ENCODE results near the gene COL4A3. TPM values are rescaled to one million over a fixed set of nuclear protein-coding genes. Genes with fewer than 3 reads are reported as not detected.

The COL4A3 gene
- total RNA-seq, 1 donor from 2014 or later: 1.5 TPM

DNA sequence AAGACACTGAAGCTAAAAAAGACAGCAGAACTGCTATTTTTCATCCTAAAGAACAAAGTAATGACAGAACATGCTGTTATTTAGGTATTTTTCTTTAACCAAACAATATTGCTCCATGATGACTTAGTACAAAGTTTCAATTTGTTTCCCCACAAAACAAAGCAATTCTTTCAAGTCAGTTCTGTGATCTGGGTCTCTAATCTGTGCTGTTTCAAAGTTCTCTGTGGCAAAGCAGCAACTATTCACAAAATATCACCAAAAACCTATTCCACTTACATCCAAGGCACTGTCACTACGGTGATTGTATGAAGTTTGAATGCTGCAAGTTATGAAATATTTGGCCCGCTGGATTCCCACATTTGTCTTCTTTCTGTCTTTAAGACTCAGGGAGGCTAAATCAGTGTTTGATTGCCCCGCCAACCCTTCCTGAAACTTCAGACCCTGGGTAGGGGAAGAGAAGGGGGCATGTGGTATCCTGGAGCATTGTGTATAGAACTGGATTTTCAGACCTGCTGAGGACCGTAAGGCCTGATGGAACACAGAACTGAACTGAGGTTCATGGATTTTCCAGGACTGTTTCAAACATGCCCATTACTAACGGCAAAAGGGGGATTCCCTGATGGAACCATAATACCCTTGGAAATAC, 147.6 kb downstream of the COL4A3 start:
- no peaks in the 10 kb centered on the region for H3K27me3 ChIP-seq
- H3K27ac ChIP-seq: no peak overlapping the region

GRCh38 chr2:227312579-227312978, 148.2 kb downstream of the COL4A3 start:
- H3K27me3 ChIP-seq: no peaks in the 10 kb centered on the region
- no peaks in the 10 kb centered on the region for H3K4me1 ChIP-seq
- no peak overlapping the region for H3K27ac ChIP-seq
- DNase-seq (ENCODE audit: extremely low spot score in 2 of 2): no peak
- intact Hi-C loops (cut with DNase I): no loop called here
- no peak overlapping the region for H3K4me3 ChIP-seq
- TF ChIP-seq POLR2AphosphoS5 (IDR thresholded peaks at IDR 0.05; ENCODE audit: insufficient read depth in 1 of 2, low read depth in 1 of 2) (no peak), CTCF (IDR thresholded peaks at IDR 0.05) (no peak), POLR2A (IDR thresholded peaks at IDR 0.05) (no peak)
- H3K36me3 ChIP-seq: no peaks in the 10 kb centered on the region
- H3K9me3 ChIP-seq: no peaks in the 10 kb centered on the region

More for the DNA sequence above, 147.6 kb downstream of the COL4A3 start:
- intact Hi-C loops (cut with DNase I): no loop called here
- no peak for TF ChIP-seq POLR2A (IDR thresholded peaks at IDR 0.05)
- TF ChIP-seq CTCF (IDR thresholded peaks at IDR 0.05): no peak
- TF ChIP-seq POLR2AphosphoS5 (IDR thresholded peaks at IDR 0.05; ENCODE audit: insufficient read depth in 1 of 2, low read depth in 1 of 2): no peak
- no peaks in the 10 kb centered on the region for H3K9me3 ChIP-seq
- H3K4me1 ChIP-seq: no peaks in the 10 kb centered on the region
- no peaks in the 10 kb centered on the region for H3K36me3 ChIP-seq
- DNase-seq (ENCODE audit: extremely low spot score in 2 of 2): no peak
- H3K4me3 ChIP-seq: no peak overlapping the region

- Histone ChIP-seq H3K36me3 (no peaks in the 10 kb centered on the region), H3K4me1 (no peaks in the 10 kb centered on the region), H3K27me3 (no peaks in the 10 kb centered on the region), H3K27ac (no peak overlapping the region), H3K9me3 (no peaks in the 10 kb centered on the region), H3K4me3 (no peak overlapping the region)
- no peak for DNase-seq (ENCODE audit: extremely low spot score in 2 of 2)
- intact Hi-C loops (cut with DNase I): no loop called here
- no peak for TF ChIP-seq POLR2A (IDR thresholded peaks at IDR 0.05)
- no peak for TF ChIP-seq POLR2AphosphoS5 (IDR thresholded peaks at IDR 0.05; ENCODE audit: insufficient read depth in 1 of 2, low read depth in 1 of 2)
- no peak for TF ChIP-seq CTCF (IDR thresholded peaks at IDR 0.05)
Measured at GRCh38 chr2:227313310-227313709, 148.9 kb downstream of the COL4A3 start.

- TF ChIP-seq POLR2A (IDR thresholded peaks at IDR 0.05) (no peak), POLR2AphosphoS5 (IDR thresholded peaks at IDR 0.05; ENCODE audit: insufficient read depth in 1 of 2, low read depth in 1 of 2) (no peak), CTCF (IDR thresholded peaks at IDR 0.05) (no peak)
- H3K9me3 ChIP-seq: no peaks in the 10 kb centered on the region
- no peak overlapping the region for H3K27ac ChIP-seq
- intact Hi-C loops (cut with DNase I): no loop called here
- H3K4me1 ChIP-seq: no peaks in the 10 kb centered on the region
- no peak for DNase-seq (ENCODE audit: extremely low spot score in 2 of 2)
- H3K36me3 ChIP-seq: no peaks in the 10 kb centered on the region
- H3K27me3 ChIP-seq: no peaks in the 10 kb centered on the region
- H3K4me3 ChIP-seq: no peak overlapping the region
Measured at GRCh38 chr2:227317834-227318233, 153.4 kb downstream of the COL4A3 start.

- Histone ChIP-seq H3K27ac (no peak overlapping the region), H3K9me3 (no peaks in the 10 kb centered on the region), H3K36me3 (no peaks in the 10 kb centered on the region), H3K4me1 (peaks cover 7% of the 10 kb centered on the region), H3K4me3 (no peak overlapping the region), H3K27me3 (no peaks in the 10 kb centered on the region)
- no peak for DNase-seq (ENCODE audit: extremely low spot score in 2 of 2)
- TF ChIP-seq POLR2AphosphoS5 (IDR thresholded peaks at IDR 0.05; ENCODE audit: insufficient read depth in 1 of 2, low read depth in 1 of 2) (no peak), POLR2A (IDR thresholded peaks at IDR 0.05) (no peak), CTCF (IDR thresholded peaks at IDR 0.05) (no peak)
- intact Hi-C loops (cut with DNase I): no loop called here
Measured at GRCh38 chr2:227320305-227321094, 156.1 kb downstream of the COL4A3 start.
